Endothelial cell of umbilical vein (primary cell): ENCODE measurements around the gene KLHL4.

Experiments used
- CTCF ChIP-seq, 2 donors: IDR thresholded peaks; 1 replicate in 1 of 2; 2 replicates in 1 of 2; pipeline ENCODE4 v1.5.1; 2011; ENCODE audit warnings: low read length in 2 of 2, mild to moderate bottlenecking in 2 of 2, moderate library complexity in 2 of 2, control low read depth in 1 of 2, inconsistent platforms in 1 of 2, low read depth in 1 of 2; ENCODE audit not compliant: insufficient read depth in 1 of 2; ENCODE audit errors: extremely low read depth in 1 of 2
- EZH2 ChIP-seq: IDR thresholded peaks from 2 replicates; pipeline ENCODE4 v1.6.1; 2012; ENCODE audit warnings: borderline replicate concordance, low read depth, mild to moderate bottlenecking, moderate library complexity, low read length, inconsistent platforms; ENCODE audit not compliant: severe bottlenecking
- GATA2 ChIP-seq: IDR thresholded peaks from 2 replicates; pipeline ENCODE4 v1.7.0; 2011; ENCODE audit warnings: low read depth, mild to moderate bottlenecking, moderate library complexity, mixed read lengths, low read length; ENCODE audit not compliant: insufficient read length, insufficient read depth
- JUN ChIP-seq: IDR thresholded peaks from 2 replicates; pipeline ENCODE4 v1.6.1; 2011; ENCODE audit warnings: borderline replicate concordance, low read depth; ENCODE audit not compliant: insufficient read length, insufficient read depth
- POLR2A ChIP-seq: IDR thresholded peaks from 2 replicates; pipeline ENCODE4 v1.6.1; 2012; ENCODE audit warnings: low read depth, mild to moderate bottlenecking, control low read depth, low read length
- POLR2AphosphoS5 ChIP-seq: IDR thresholded peaks from 2 replicates; pipeline ENCODE4 v1.6.1; 2012; ENCODE audit warnings: low read depth, mild to moderate bottlenecking, control low read depth, low read length, moderate library complexity; ENCODE audit not compliant: insufficient read depth
- TF ChIP-seq, protein P1 (sequence below): IDR thresholded peaks from 2 replicates; pipeline ENCODE4 v1.6.1; 2011; ENCODE audit not compliant: insufficient read depth, insufficient read length

- no peak for TF ChIP-seq CTCF (IDR thresholded peaks at IDR 0.05; ENCODE audit: extremely low read depth in 1 of 2, insufficient read depth in 1 of 2, low read depth in 1 of 2, low read length in 2 of 2)
- TF ChIP-seq EZH2, result no peak
- no peak for TF ChIP-seq POLR2A
- TF ChIP-seq, protein P1, sequence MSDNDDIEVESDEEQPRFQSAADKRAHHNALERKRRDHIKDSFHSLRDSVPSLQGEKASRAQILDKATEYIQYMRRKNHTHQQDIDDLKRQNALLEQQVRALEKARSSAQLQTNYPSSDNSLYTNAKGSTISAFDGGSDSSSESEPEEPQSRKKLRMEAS, result no peak
- TF ChIP-seq POLR2AphosphoS5, result no peak
- TF ChIP-seq JUN, result no peak
- no peak for TF ChIP-seq GATA2
Measured at GRCh38 chrX:87582453-87582852, 64.9 kb downstream of the KLHL4 start.
